Caco-2 (cell line): ENCODE data around the gene MUC3A. TPM values are rescaled to one million over a fixed set of nuclear protein-coding genes. Genes with fewer than 3 reads are reported as not detected.
"Not testable (repeated sequence)": the region's sequence is repeated elsewhere in the genome, so short reads cannot be mapped to it uniquely, and the experiment has no call there.

Source experiments
- BruUV-seq: library from RNA; stranded (reverse); fragments of 400-500 nt; replicated peaks from 2 replicates; lab custom pipeline; 2021; lab: Mats Ljungman, UMichigan
- CTCF ChIA-PET: fragments of 300-600 bp; sonication (Branson Sonifier 250); formaldehyde crosslinking; loops from one replicate; lab custom pipeline; 2022; ENCODE audit warnings: antibody characterized with exemption; lab: Charles Lee
- POLR2A ChIA-PET: fragments of 300-600 bp; sonication (Branson Sonifier 250); formaldehyde crosslinking; loops from one replicate; lab custom pipeline; 2022; ENCODE audit warnings: antibody characterized with exemption; lab: Charles Lee
- DNase-seq, 2 experiments: peaks; one replicate each; pipeline versions ENCODE4 v3.0.0 to v3.0.0-alpha.2; 2020 to 2022
- H3K27me3 ChIP-seq: replicated peaks from 2 replicates; pipeline ENCODE4 v1.6.0; 2011; ENCODE audit warnings: low read length; ENCODE audit not compliant: control insufficient read depth, insufficient read depth
- H3K36me3 ChIP-seq: 2 replicates; pipeline ENCODE4 v1.5.1; 2011; ENCODE audit warnings: low read length; ENCODE audit not compliant: control insufficient read depth, insufficient read depth
- H3K4me1 ChIP-seq: fragments of 250-450 bp; sonication (Bioruptor Pico); 2 replicates; pipeline ENCODE4 v1.5.1; 2020; ENCODE audit warnings: mild to moderate bottlenecking
- H3K4me3 ChIP-seq: 2 replicates; pipeline ENCODE4 v1.5.1; 2011; ENCODE audit warnings: low read depth, mild to moderate bottlenecking, control low read depth, low read length
- H3K9me3 ChIP-seq: fragments of 250-450 bp; sonication (Bioruptor Pico); 2 replicates; pipeline ENCODE4 v1.5.1; 2020; ENCODE audit warnings: mild to moderate bottlenecking, moderate library complexity
- H3K27ac Mint-ChIP-seq: one replicate; pipeline ENCODE4 v1.8.0; 2022; ENCODE audit warnings: mixed read lengths; ENCODE audit not compliant: unreplicated experiment
- H3K27me3 Mint-ChIP-seq: one replicate; pipeline ENCODE4 v1.8.0; 2022; ENCODE audit warnings: mixed read lengths; ENCODE audit not compliant: insufficient read depth, unreplicated experiment
- H3K36me3 Mint-ChIP-seq: one replicate; pipeline ENCODE4 v1.8.0; 2022; ENCODE audit warnings: mild to moderate bottlenecking, mixed read lengths; ENCODE audit not compliant: insufficient read depth, unreplicated experiment
- H3K4me1 Mint-ChIP-seq: one replicate; pipeline ENCODE4 v1.8.0; 2022; ENCODE audit warnings: low read depth, mixed read lengths; ENCODE audit not compliant: unreplicated experiment
- H3K4me3 Mint-ChIP-seq: one replicate; pipeline ENCODE4 v1.8.0; 2022; ENCODE audit warnings: mild to moderate bottlenecking, moderate library complexity, mixed read lengths; ENCODE audit not compliant: unreplicated experiment
- H3K9me3 Mint-ChIP-seq: one replicate; pipeline ENCODE4 v1.8.0; 2022; ENCODE audit warnings: mixed read lengths; ENCODE audit not compliant: unreplicated experiment
- CTCF ChIP-seq, 2 experiments: fragments of 200-600 bp in 1 of 2; IDR thresholded peaks; 1 replicate in 1 of 2; 2 replicates in 1 of 2; pipeline versions ENCODE4 v1.5.1 to v1.8.0; 2011 to 2022; ENCODE audit warnings: antibody characterized with exemption in 1 of 2, control low read depth in 1 of 2, inconsistent platforms in 1 of 2, low read depth in 1 of 2, low read length in 1 of 2, mild to moderate bottlenecking in 1 of 2, moderate library complexity in 1 of 2; ENCODE audit not compliant: insufficient read depth in 1 of 2, severe bottlenecking in 1 of 2, unreplicated experiment in 1 of 2
- intact Hi-C: fragments of 100-400 bp; cut with micrococcal nuclease; formaldehyde crosslinking; loops from one replicate; pipeline ENCODE4 v1.10.0; 2022; ENCODE audit not compliant: unreplicated experiment
- total RNA-seq: library from RNA; stranded (reverse); gene quantifications from 2 replicates; pipeline ENCODE4 v1.2.3, GENCODE V29; 2022

Gene MUC3A
- total RNA-seq, 1 experiment from 2014 or later = 25.1 TPM

- no TSS peak for BruUV-seq
- TF ChIP-seq CTCF (IDR thresholded peaks at IDR 0.05; ENCODE audit: insufficient read depth in 1 of 2, low read depth in 1 of 2, low read length in 1 of 2, severe bottlenecking in 1 of 2, unreplicated experiment in 1 of 2) = no peak
- intact Hi-C loops = no loop called here
- Histone ChIP-seq H3K36me3 (no peaks in the 10 kb centered on the region), H3K4me3 (no peak overlapping the region), H3K27me3 (no peaks in the 10 kb centered on the region), H3K4me1 (peaks cover 12% of the 10 kb centered on the region), H3K9me3 (peaks cover 16% of the 10 kb centered on the region)
- no peak overlapping the region for H3K4me3 Mint-ChIP-seq
- H3K4me1 Mint-ChIP-seq = no peaks in the 10 kb centered on the region
- no peak overlapping the region for H3K27ac Mint-ChIP-seq
- no peaks in the 10 kb centered on the region for H3K27me3 Mint-ChIP-seq
- H3K9me3 Mint-ChIP-seq = peaks cover 10% of the 10 kb centered on the region
- CTCF ChIA-PET = interaction anchor here (0.6 kb wide), 1 partner anchor 166 kb away, joined by 6 read pairs; no protein-coding TSS in a partner anchor
- peaks cover 8% of the 10 kb centered on the region for H3K36me3 Mint-ChIP-seq
- DNase-seq = no peak
- POLR2A ChIA-PET = no interaction called here
Observed at GRCh38 chr7:100978300-100978699, 29.0 kb downstream of the MUC3A start.

- Mint-ChIP-seq H3K27me3 (peaks cover 3% of the 10 kb centered on the region), H3K27ac (no peak overlapping the region), H3K36me3 (no peaks in the 10 kb centered on the region), H3K9me3 (no peaks in the 10 kb centered on the region), H3K4me1 (peaks cover 6% of the 10 kb centered on the region), H3K4me3 (no peak overlapping the region)
- CTCF ChIA-PET = no interaction called here
- Histone ChIP-seq H3K27me3 (no peaks in the 10 kb centered on the region), H3K9me3 (no peaks in the 10 kb centered on the region), H3K4me3 (no peak overlapping the region), H3K4me1 (no peaks in the 10 kb centered on the region), H3K36me3 (no peaks in the 10 kb centered on the region)
- POLR2A ChIA-PET = no interaction called here
- intact Hi-C loops = no loop called here
- no TSS peak for BruUV-seq
- TF ChIP-seq CTCF (IDR thresholded peaks at IDR 0.05; ENCODE audit: insufficient read depth in 1 of 2, low read depth in 1 of 2, low read length in 1 of 2, severe bottlenecking in 1 of 2, unreplicated experiment in 1 of 2) = no peak
- no peak for DNase-seq
Observed at GRCh38 chr7:100983451-100984187, 34.3 kb downstream of the MUC3A start.

- H3K9me3 Mint-ChIP-seq, H3K27ac Mint-ChIP-seq, intact Hi-C loops, CTCF ChIA-PET, H3K27me3 ChIP-seq, H3K27me3 Mint-ChIP-seq, POLR2A ChIA-PET, H3K4me1 ChIP-seq, H3K4me3 ChIP-seq, H3K4me1 Mint-ChIP-seq, H3K36me3 ChIP-seq, H3K9me3 ChIP-seq, H3K36me3 Mint-ChIP-seq, BruUV-seq, H3K4me3 Mint-ChIP-seq, DNase-seq: not testable (repeated sequence)
Observed at GRCh38 chr7:100984241-100984918, 35.0 kb downstream of the MUC3A start.

- H3K9me3 Mint-ChIP-seq, intact Hi-C loops, H3K9me3 ChIP-seq, H3K4me3 ChIP-seq, DNase-seq, H3K36me3 Mint-ChIP-seq, H3K27ac Mint-ChIP-seq, H3K27me3 ChIP-seq, H3K4me1 ChIP-seq, BruUV-seq, H3K4me3 Mint-ChIP-seq, POLR2A ChIA-PET, H3K36me3 ChIP-seq, H3K4me1 Mint-ChIP-seq, H3K27me3 Mint-ChIP-seq: not testable (repeated sequence)
- CTCF ChIA-PET = interaction anchor here (1.0 kb wide), 1 partner anchor 22 kb away, joined by 4 read pairs; no protein-coding TSS in a partner anchor
Observed at GRCh38 chr7:100985033-100985797, 35.9 kb downstream of the MUC3A start.
